ENCODE measurements around the gene KRTAP5-5.
A peak's percentile ranks its signal among the peaks of the same experiment; 100 is the strongest.

Gene KRTAP5-5

GRCh38 chr11:1618231-1618630 lies 11.3 kb upstream of the KRTAP5-5 start:
- Histone ChIP-seq H3K36me3 (replicated peaks in 1 of 2; ENCODE audit: control insufficient read depth in 2 of 2, insufficient read depth in 2 of 2, low read length in 2 of 2) (no peaks in the 10 kb centered on the region), H3K27me3 (ENCODE audit: control insufficient read depth in 3 of 3, insufficient read depth in 3 of 3, low read depth in 1 of 3, low read length in 3 of 3) (peaks cover 0 to 4% (median 2%) of the 10 kb centered on the region in 3 experiments)

GRCh38 chr11:1619449-1619848 lies 10.1 kb upstream of the KRTAP5-5 start:
- no peak overlapping the region for H4K91ac ChIP-seq (ENCODE audit: low read depth, low read length, poor library complexity)
- no peak overlapping the region for H2BK12ac ChIP-seq (ENCODE audit: low read length)
- WGBS, 2 donors (ENCODE audit: extremely low coverage in 2 of 2, insufficient read length in 2 of 2, insufficient replicate concordance in 1 of 2): no CpG with 5 or more reads among the region's 10 CpGs
- no peak overlapping the region for H3K4me2 ChIP-seq (ENCODE audit: insufficient read depth, low read length, poor library complexity, severe bottlenecking)
- no peak overlapping the region for H4K8ac ChIP-seq (ENCODE audit: low read depth, low read length)
- no peak overlapping the region for H3K14ac ChIP-seq (ENCODE audit: low read length)
- no peak overlapping the region for H2BK15ac ChIP-seq (ENCODE audit: low read length)
- no peak overlapping the region for H2BK120ac ChIP-seq (ENCODE audit: low read depth, low read length)
- peaks cover 0 to 9% (median 2%) of the 10 kb centered on the region in 3 experiments for H3K27me3 ChIP-seq (ENCODE audit: control insufficient read depth in 3 of 3, insufficient read depth in 3 of 3, low read depth in 1 of 3, low read length in 3 of 3)
- no peak overlapping the region for H3K4me3 ChIP-seq (ENCODE audit: low read length in 2 of 2)
- no peak overlapping the region for H3K4ac ChIP-seq (ENCODE audit: low read length)
- no peak overlapping the region for H2AFZ ChIP-seq (ENCODE audit: low read length)
- no peaks in the 10 kb centered on the region for H3K9me3 ChIP-seq (replicated peaks in 1 of 2; ENCODE audit: control insufficient read depth in 2 of 2, insufficient read depth in 1 of 2, low read depth in 1 of 2, low read length in 2 of 2)
- no peak for DNase-seq (ENCODE audit: low spot score)
- no peak overlapping the region for H3K23ac ChIP-seq (ENCODE audit: low read depth, low read length, poor library complexity)
- H2BK5ac ChIP-seq (ENCODE audit: low read length): no peak overlapping the region
- no peak overlapping the region for H3K9ac ChIP-seq (ENCODE audit: low read depth, low read length, poor library complexity)
- no peak overlapping the region for H3K18ac ChIP-seq (ENCODE audit: low read length)
- H3K79me1 ChIP-seq (ENCODE audit: low read depth, low read length): no peaks in the 10 kb centered on the region
- no peaks in the 10 kb centered on the region for H3K36me3 ChIP-seq (replicated peaks in 1 of 2; ENCODE audit: control insufficient read depth in 2 of 2, insufficient read depth in 2 of 2, low read length in 2 of 2)
- H3K4me1 ChIP-seq (ENCODE audit: control insufficient read depth in 2 of 2, insufficient read depth in 1 of 2, low read depth in 1 of 2, low read length in 2 of 2): no peaks in the 10 kb centered on the region
- H2AK5ac ChIP-seq (ENCODE audit: low read depth, low read length): no peak overlapping the region
- no peak overlapping the region for H3K27ac ChIP-seq (replicated peaks; ENCODE audit: low read length)

More at GRCh38 chr11:1618231-1618630, 11.3 kb upstream of the KRTAP5-5 start:
- no peak overlapping the region for H3K4ac ChIP-seq (ENCODE audit: low read length)
- H3K18ac ChIP-seq (ENCODE audit: low read length): no peak overlapping the region
- H3K4me3 ChIP-seq (ENCODE audit: low read length in 2 of 2): no peak overlapping the region
- H2BK15ac ChIP-seq (ENCODE audit: low read length): no peak overlapping the region
- DNase-seq (ENCODE audit: low spot score): no peak
- peak overlapping the region; percentile 6 for H3K14ac ChIP-seq (ENCODE audit: low read length)
- peak overlapping the region; percentile 10 for H2AK5ac ChIP-seq (ENCODE audit: low read depth, low read length)
- no peaks in the 10 kb centered on the region for H3K9me3 ChIP-seq (replicated peaks in 1 of 2; ENCODE audit: control insufficient read depth in 2 of 2, insufficient read depth in 1 of 2, low read depth in 1 of 2, low read length in 2 of 2)
- no peak overlapping the region for H3K4me2 ChIP-seq (ENCODE audit: insufficient read depth, low read length, poor library complexity, severe bottlenecking)
- no peak overlapping the region for H4K91ac ChIP-seq (ENCODE audit: low read depth, low read length, poor library complexity)
- no peak overlapping the region for H3K23ac ChIP-seq (ENCODE audit: low read depth, low read length, poor library complexity)
- no peaks in the 10 kb centered on the region for H3K79me1 ChIP-seq (ENCODE audit: low read depth, low read length)
- WGBS, 2 donors (ENCODE audit: extremely low coverage in 2 of 2, insufficient read length in 2 of 2, insufficient replicate concordance in 1 of 2): no CpG with 5 or more reads among the region's 10 CpGs
- H3K4me1 ChIP-seq (ENCODE audit: control insufficient read depth in 2 of 2, insufficient read depth in 1 of 2, low read depth in 1 of 2, low read length in 2 of 2): no peaks in the 10 kb centered on the region
- H3K9ac ChIP-seq (ENCODE audit: low read depth, low read length, poor library complexity): no peak overlapping the region
- no peak overlapping the region for H2BK12ac ChIP-seq (ENCODE audit: low read length)
- no peak overlapping the region for H2AFZ ChIP-seq (ENCODE audit: low read length)
- H2BK5ac ChIP-seq (ENCODE audit: low read length): no peak overlapping the region
- H2BK120ac ChIP-seq (ENCODE audit: low read depth, low read length): no peak overlapping the region
- H3K27ac ChIP-seq (replicated peaks; ENCODE audit: low read length): no peak overlapping the region
- no peak overlapping the region for H4K8ac ChIP-seq (ENCODE audit: low read depth, low read length)

GRCh38 chr11:1622086-1622485 lies 7.5 kb upstream of the KRTAP5-5 start, which contains the start of gene KRTAP5-4:
Gene KRTAP5-4, minus strand, starts transcription at chr11:1622138. Its CDS starts 45 bp downstream, at chr11:1622093.
- WGBS, 2 donors (ENCODE audit: extremely low coverage in 2 of 2, insufficient read length in 2 of 2, insufficient replicate concordance in 1 of 2): no CpG with 5 or more reads among the region's 1 CpG

GRCh38 chr11:1623716-1624115 lies 5.9 kb upstream of the KRTAP5-5 start:
- Histone ChIP-seq H2BK5ac (ENCODE audit: low read length) (no peak overlapping the region), H2AFZ (ENCODE audit: low read length) (no peak overlapping the region), H3K36me3 (replicated peaks in 1 of 2; ENCODE audit: control insufficient read depth in 2 of 2, insufficient read depth in 2 of 2, low read length in 2 of 2) (no peaks in the 10 kb centered on the region), H2BK15ac (ENCODE audit: low read length) (peak overlapping the region; percentile 75), H3K27ac (replicated peaks; ENCODE audit: low read length) (no peak overlapping the region), H2BK120ac (ENCODE audit: low read depth, low read length) (no peak overlapping the region), H3K4me3 (ENCODE audit: low read length in 2 of 2) (peak overlapping the region in 1 of 2 donors; percentile 46), H3K4me2 (ENCODE audit: insufficient read depth, low read length, poor library complexity, severe bottlenecking) (no peak overlapping the region), H2AK5ac (ENCODE audit: low read depth, low read length) (peak overlapping the region; percentile 37), H3K23ac (ENCODE audit: low read depth, low read length, poor library complexity) (no peak overlapping the region), H3K27me3 (ENCODE audit: control insufficient read depth in 3 of 3, insufficient read depth in 3 of 3, low read depth in 1 of 3, low read length in 3 of 3) (peaks cover 0 to 28% (median 0%) of the 10 kb centered on the region in 3 experiments), H4K8ac (ENCODE audit: low read depth, low read length) (peak overlapping the region; percentile 65), H3K14ac (ENCODE audit: low read length) (peak overlapping the region; percentile 97), H3K4me1 (ENCODE audit: control insufficient read depth in 2 of 2, insufficient read depth in 1 of 2, low read depth in 1 of 2, low read length in 2 of 2) (peaks cover 0 to 2% of the 10 kb centered on the region in 2 donors), H3K9me3 (replicated peaks in 1 of 2; ENCODE audit: control insufficient read depth in 2 of 2, insufficient read depth in 1 of 2, low read depth in 1 of 2, low read length in 2 of 2) (no peaks in the 10 kb centered on the region), H4K91ac (ENCODE audit: low read depth, low read length, poor library complexity) (peak overlapping the region; percentile 72), H2BK12ac (ENCODE audit: low read length) (peak overlapping the region; percentile 41), H3K9ac (ENCODE audit: low read depth, low read length, poor library complexity) (no peak overlapping the region), H3K79me1 (ENCODE audit: low read depth, low read length) (no peaks in the 10 kb centered on the region), H3K18ac (ENCODE audit: low read length) (no peak overlapping the region), H3K4ac (ENCODE audit: low read length) (no peak overlapping the region)
- no peak for DNase-seq (ENCODE audit: low spot score)
- WGBS, 2 donors (ENCODE audit: extremely low coverage in 2 of 2, insufficient read length in 2 of 2, insufficient replicate concordance in 1 of 2): no CpG with 5 or more reads among the region's 9 CpGs

More at GRCh38 chr11:1622086-1622485, 7.5 kb upstream of the KRTAP5-5 start, which contains the start of gene KRTAP5-4:
- Histone ChIP-seq H3K4me2 (ENCODE audit: insufficient read depth, low read length, poor library complexity, severe bottlenecking) (no peak within 1 kb of the TSS), H2BK15ac (ENCODE audit: low read length) (no peak within 1 kb of the TSS), H3K4me3 (ENCODE audit: low read length in 2 of 2) (no peak within 1 kb of the TSS), H3K14ac (ENCODE audit: low read length) (no peak within 1 kb of the TSS), H3K18ac (ENCODE audit: low read length) (no peak within 1 kb of the TSS), H3K27me3 (ENCODE audit: control insufficient read depth in 3 of 3, insufficient read depth in 3 of 3, low read depth in 1 of 3, low read length in 3 of 3) (peaks cover 0 to 26% (median 0%) of the 10 kb centered on the region in 3 experiments), H2AFZ (ENCODE audit: low read length) (no peak within 1 kb of the TSS), H3K4ac (ENCODE audit: low read length) (no peak within 1 kb of the TSS), H3K9ac (ENCODE audit: low read depth, low read length, poor library complexity) (no peak within 1 kb of the TSS), H3K27ac (replicated peaks; ENCODE audit: low read length) (no peak within 1 kb of the TSS), H4K91ac (ENCODE audit: low read depth, low read length, poor library complexity) (no peak within 1 kb of the TSS), H3K23ac (ENCODE audit: low read depth, low read length, poor library complexity) (peak within 1 kb of the TSS; percentile 55), H2BK120ac (ENCODE audit: low read depth, low read length) (no peak within 1 kb of the TSS), H2BK5ac (ENCODE audit: low read length) (no peak within 1 kb of the TSS), H4K8ac (ENCODE audit: low read depth, low read length) (no peak within 1 kb of the TSS), H3K4me1 (ENCODE audit: control insufficient read depth in 2 of 2, insufficient read depth in 1 of 2, low read depth in 1 of 2, low read length in 2 of 2) (peaks cover 0 to 2% of the 10 kb centered on the region in 2 donors), H3K79me1 (ENCODE audit: low read depth, low read length) (no peaks in the 10 kb centered on the region), H2AK5ac (ENCODE audit: low read depth, low read length) (no peak within 1 kb of the TSS), H3K9me3 (replicated peaks in 1 of 2; ENCODE audit: control insufficient read depth in 2 of 2, insufficient read depth in 1 of 2, low read depth in 1 of 2, low read length in 2 of 2) (no peaks in the 10 kb centered on the region), H3K36me3 (replicated peaks in 1 of 2; ENCODE audit: control insufficient read depth in 2 of 2, insufficient read depth in 2 of 2, low read length in 2 of 2) (no peaks in the 10 kb centered on the region), H2BK12ac (ENCODE audit: low read length) (no peak within 1 kb of the TSS)
- no peak for DNase-seq (ENCODE audit: low spot score)
